RWPE2 (cell line): ENCODE measurements around the gene PLIN5.

ENCODE experiments used
- ATAC-seq: fragments of 200-7000 bp; cut with Tn5 transposase; 3 replicates; pipeline ENCODE4 v1.9.1; 2021; ENCODE audit warnings: low read depth
- DNase-seq: peaks from one replicate; pipeline ENCODE4 v3.0.0-alpha.2; 2020; ENCODE audit warnings: low spot score
- H3K27ac ChIP-seq: fragments of 450-650 bp; 2 replicates; pipeline ENCODE4 v1.5.1; 2017; ENCODE audit warnings: mild to moderate bottlenecking; ENCODE audit not compliant: poor library complexity, severe bottlenecking
- H3K27me3 ChIP-seq: fragments of 250-450 bp; sonication (Bioruptor Pico); 2 replicates; pipeline ENCODE4 v1.5.1; 2021; ENCODE audit warnings: mild to moderate bottlenecking, moderate library complexity; ENCODE audit not compliant: insufficient read depth, poor library complexity, severe bottlenecking
- H3K36me3 ChIP-seq: fragments of 250-450 bp; sonication (Bioruptor Pico); 2 replicates; pipeline ENCODE4 v1.5.1; 2020; ENCODE audit warnings: low read depth, mild to moderate bottlenecking, moderate library complexity
- H3K4me1 ChIP-seq: fragments of 250-450 bp; sonication (Bioruptor Pico); 2 replicates; pipeline ENCODE4 v1.5.1; 2021; ENCODE audit warnings: mild to moderate bottlenecking, moderate library complexity; ENCODE audit not compliant: insufficient read depth, poor library complexity, severe bottlenecking
- H3K4me3 ChIP-seq: fragments of 250-450 bp; sonication (Bioruptor Pico); 2 replicates; pipeline ENCODE4 v1.5.1; 2021; ENCODE audit warnings: mild to moderate bottlenecking, moderate library complexity; ENCODE audit not compliant: severe bottlenecking
- H3K9me3 ChIP-seq: fragments of 250-450 bp; sonication (Bioruptor Pico); 2 replicates; pipeline ENCODE4 v1.5.1; 2021; ENCODE audit warnings: mild to moderate bottlenecking, moderate library complexity; ENCODE audit not compliant: severe bottlenecking
- TF ChIP-seq, protein P1 (sequence below): fragments of 450-650 bp; IDR thresholded peaks from one replicate; pipeline ENCODE4 v1.5.1; 2017; ENCODE audit warnings: mild to moderate bottlenecking, moderate library complexity; ENCODE audit not compliant: poor library complexity, severe bottlenecking

PLIN5 gene

DNA sequence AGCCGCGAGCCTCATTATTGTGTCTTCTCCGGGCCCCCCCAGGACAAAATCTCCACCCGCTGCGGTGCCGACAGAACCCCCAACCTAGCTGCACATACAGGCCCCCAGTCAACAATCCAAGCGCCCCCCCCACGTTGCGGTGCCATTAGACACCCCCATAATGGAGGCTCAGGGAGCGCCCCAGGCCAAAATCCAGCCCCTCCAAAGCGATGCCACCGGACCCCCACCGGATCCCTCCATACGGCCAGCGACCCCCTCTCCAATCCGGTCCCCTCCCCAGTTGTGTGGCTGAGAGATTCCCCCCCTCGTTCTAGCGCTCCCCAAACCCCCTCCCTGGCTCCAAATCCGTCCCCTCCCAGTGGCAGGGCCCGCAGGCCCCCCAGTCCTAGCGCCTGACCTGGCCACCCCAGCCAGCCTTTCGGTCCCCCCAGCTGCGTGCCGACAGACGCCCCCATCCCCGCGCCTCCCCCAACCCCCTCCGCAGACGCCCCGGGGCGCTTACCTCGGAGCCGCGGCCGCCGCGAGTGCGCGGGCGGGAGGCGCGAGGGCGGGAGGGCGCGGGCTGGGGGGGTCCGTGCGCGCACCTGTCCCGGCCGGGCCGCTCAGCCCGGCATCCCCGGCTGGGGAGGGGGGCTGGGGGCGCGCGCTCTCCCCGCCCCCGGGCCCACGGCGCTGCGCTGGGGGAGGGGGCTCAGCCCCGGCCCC is 46.1 kb upstream of the PLIN5 start:
- Histone ChIP-seq H3K36me3 (no peaks in the 10 kb centered on the region), H3K27me3 (peaks cover 46% of the 10 kb centered on the region), H3K27ac (no peak overlapping the region), H3K9me3 (no peaks in the 10 kb centered on the region), H3K4me1 (no peaks in the 10 kb centered on the region), H3K4me3 (no peak overlapping the region)
- ATAC-seq, result no peak
- TF ChIP-seq, protein P1, sequence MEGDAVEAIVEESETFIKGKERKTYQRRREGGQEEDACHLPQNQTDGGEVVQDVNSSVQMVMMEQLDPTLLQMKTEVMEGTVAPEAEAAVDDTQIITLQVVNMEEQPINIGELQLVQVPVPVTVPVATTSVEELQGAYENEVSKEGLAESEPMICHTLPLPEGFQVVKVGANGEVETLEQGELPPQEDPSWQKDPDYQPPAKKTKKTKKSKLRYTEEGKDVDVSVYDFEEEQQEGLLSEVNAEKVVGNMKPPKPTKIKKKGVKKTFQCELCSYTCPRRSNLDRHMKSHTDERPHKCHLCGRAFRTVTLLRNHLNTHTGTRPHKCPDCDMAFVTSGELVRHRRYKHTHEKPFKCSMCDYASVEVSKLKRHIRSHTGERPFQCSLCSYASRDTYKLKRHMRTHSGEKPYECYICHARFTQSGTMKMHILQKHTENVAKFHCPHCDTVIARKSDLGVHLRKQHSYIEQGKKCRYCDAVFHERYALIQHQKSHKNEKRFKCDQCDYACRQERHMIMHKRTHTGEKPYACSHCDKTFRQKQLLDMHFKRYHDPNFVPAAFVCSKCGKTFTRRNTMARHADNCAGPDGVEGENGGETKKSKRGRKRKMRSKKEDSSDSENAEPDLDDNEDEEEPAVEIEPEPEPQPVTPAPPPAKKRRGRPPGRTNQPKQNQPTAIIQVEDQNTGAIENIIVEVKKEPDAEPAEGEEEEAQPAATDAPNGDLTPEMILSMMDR, result no peak
- DNase-seq, result no peak

DNA sequence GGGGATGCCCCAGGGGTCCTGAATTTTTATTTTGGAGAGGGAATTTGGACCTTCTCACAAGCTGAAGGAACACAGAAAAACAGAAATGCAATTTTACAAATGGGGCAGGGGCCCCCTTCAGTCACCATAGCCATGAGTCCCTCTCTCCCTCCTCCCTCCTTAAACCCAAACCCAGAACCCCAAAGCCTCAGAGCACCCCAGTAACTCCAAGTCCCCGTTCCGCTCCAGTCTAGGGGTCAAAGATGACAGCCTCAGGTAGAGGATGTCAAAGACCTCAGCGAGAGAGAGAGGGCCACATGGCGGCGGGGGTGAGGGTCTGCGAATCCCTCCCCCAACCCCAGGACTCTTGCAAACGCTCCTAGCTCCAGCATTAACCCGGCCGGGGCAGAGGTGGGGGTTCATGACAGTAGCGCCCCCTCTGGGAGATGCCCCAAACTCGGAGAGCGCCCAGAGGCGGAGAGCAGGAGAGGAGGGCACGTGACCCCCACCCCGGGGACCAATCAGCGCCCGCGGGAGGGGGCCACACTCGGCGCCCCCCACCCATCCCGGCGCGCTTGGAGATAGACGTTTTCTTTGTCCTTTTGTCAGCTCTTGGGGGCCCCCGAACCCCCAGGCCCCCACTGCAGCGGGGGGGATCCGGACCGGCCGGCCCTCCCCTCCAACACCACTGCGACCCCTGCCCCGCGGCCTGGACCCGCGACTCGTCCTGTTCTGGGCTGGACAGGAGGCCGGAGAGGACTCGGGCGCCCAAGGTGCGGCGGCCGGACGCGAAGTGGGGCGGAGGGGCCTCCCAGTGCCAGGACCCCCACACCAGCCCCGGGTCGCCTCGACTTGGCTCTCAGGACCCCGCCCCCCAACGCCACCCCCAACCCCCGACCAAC is 45.2 kb upstream of the PLIN5 start:
- ATAC-seq (no peak), DNase-seq (no peak)
- H3K27me3 ChIP-seq, result peaks cover 46% of the 10 kb centered on the region
- no peaks in the 10 kb centered on the region for H3K9me3 ChIP-seq
- H3K4me3 ChIP-seq, result no peak overlapping the region
- no peaks in the 10 kb centered on the region for H3K36me3 ChIP-seq
- H3K4me1 ChIP-seq, result peaks cover 3% of the 10 kb centered on the region
- TF ChIP-seq, protein P1, result no peak
- H3K27ac ChIP-seq, result no peak overlapping the region

DNA sequence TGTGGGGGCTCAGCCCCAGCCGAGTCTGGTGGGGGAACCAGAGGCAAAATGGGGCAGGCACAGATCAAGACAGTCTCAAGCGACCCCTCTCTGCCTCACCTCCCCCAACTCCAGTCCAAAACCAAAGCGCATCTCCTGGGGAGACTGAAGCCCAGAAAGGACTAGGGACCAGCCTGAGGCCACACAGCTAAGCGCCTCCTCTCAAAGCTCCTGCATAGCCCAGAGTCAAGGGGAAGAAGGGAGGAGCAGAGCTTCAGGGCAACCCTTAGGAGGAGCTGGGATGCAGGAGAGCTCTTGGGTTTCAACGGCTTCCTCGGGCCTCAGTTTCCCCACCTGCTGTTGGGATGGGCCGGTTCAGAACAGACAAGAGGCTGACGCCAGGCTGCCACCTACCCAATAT is 44.4 kb upstream of the PLIN5 start:
- no peak for ATAC-seq
- Histone ChIP-seq H3K9me3 (no peaks in the 10 kb centered on the region), H3K4me1 (peaks cover 7% of the 10 kb centered on the region), H3K27ac (no peak overlapping the region), H3K36me3 (no peaks in the 10 kb centered on the region), H3K4me3 (no peak overlapping the region), H3K27me3 (peaks cover 39% of the 10 kb centered on the region)
- no peak for DNase-seq
- TF ChIP-seq, protein P1, result no peak

DNA sequence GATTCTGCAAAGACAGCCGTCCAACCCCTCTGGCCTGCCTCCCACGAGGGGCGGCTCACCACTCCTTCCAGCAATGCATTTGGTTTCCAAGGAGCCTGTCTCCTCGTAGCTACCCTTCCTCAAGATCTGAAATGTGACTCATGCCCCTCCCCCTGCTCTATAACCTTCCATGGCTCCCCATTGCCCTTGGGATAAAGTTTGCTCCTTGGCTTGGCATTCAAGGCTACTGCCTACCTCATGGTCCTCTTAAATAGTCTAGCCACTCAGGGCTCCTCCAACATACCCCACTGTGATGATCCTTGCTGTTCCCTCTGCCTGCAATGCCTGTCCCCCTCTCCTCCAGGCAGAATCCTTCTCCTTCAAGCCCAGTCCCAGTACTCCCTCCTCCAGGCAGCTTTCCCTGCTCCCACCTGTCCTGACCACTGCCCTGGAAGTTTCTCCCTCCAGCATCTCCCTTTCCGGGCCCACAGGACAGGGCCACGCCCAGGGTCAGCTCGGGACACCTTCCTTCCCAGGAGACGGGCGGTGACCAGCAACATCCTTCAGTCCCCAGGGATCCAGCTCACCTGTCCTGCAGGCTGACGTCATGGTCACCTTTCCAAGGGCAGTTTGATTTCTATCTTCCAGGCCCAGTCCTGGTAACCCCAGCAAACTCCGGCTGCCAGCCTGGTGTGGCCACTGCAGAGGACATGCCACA is 43.7 kb upstream of the PLIN5 start:
- ATAC-seq (no peak), DNase-seq (no peak)
- TF ChIP-seq, protein P1, result no peak
- no peak overlapping the region for H3K27ac ChIP-seq
- no peak overlapping the region for H3K4me3 ChIP-seq
- no peaks in the 10 kb centered on the region for H3K36me3 ChIP-seq
- peaks cover 34% of the 10 kb centered on the region for H3K27me3 ChIP-seq
- peaks cover 7% of the 10 kb centered on the region for H3K4me1 ChIP-seq
- no peaks in the 10 kb centered on the region for H3K9me3 ChIP-seq
